Mesenchymal stem cell (in vitro differentiated cells and primary cell): Measurements from ENCODE around the gene ZNF248.

Source experiments
- DNase-seq: peaks from one replicate; pipeline ENCODE4 v3.0.0-alpha.2; 2013
- H2AFZ ChIP-seq: one replicate; pipeline ENCODE4 v1.6.1; 2013; ENCODE audit warnings: low read depth, mild to moderate bottlenecking, control low read depth, inconsistent platforms, low read length, moderate library complexity
- H2AK5ac ChIP-seq: 2 replicates; pipeline ENCODE4 v1.6.1; 2013; ENCODE audit warnings: low read length, moderate library complexity, mild to moderate bottlenecking, inconsistent platforms; ENCODE audit not compliant: severe bottlenecking
- H2BK120ac ChIP-seq: one replicate; pipeline ENCODE4 v1.6.1; 2013; ENCODE audit warnings: low read depth, mild to moderate bottlenecking, inconsistent platforms, low read length, moderate library complexity
- H2BK12ac ChIP-seq, 2 experiments: one replicate each; pipeline ENCODE4 v1.6.1; 2013; ENCODE audit warnings: inconsistent platforms in 2 of 2, low read length in 2 of 2, mild to moderate bottlenecking in 2 of 2, moderate library complexity in 2 of 2, control low read depth in 1 of 2
- H2BK15ac ChIP-seq: one replicate; pipeline ENCODE4 v1.6.1; 2013; ENCODE audit warnings: mild to moderate bottlenecking, low read depth, inconsistent platforms; ENCODE audit not compliant: poor library complexity, severe bottlenecking
- H2BK5ac ChIP-seq: 2 replicates; pipeline ENCODE4 v1.6.1; 2013; ENCODE audit warnings: low read depth, mild to moderate bottlenecking, low read length, control low read depth, inconsistent platforms; ENCODE audit not compliant: poor library complexity, severe bottlenecking
- H3K14ac ChIP-seq, 2 experiments: one replicate each; pipeline ENCODE4 v1.6.1; 2013; ENCODE audit warnings: inconsistent platforms in 2 of 2, low read length in 2 of 2, control low read depth in 1 of 2, mild to moderate bottlenecking in 1 of 2, moderate library complexity in 1 of 2
- H3K18ac ChIP-seq, 2 experiments: one replicate each; pipeline ENCODE4 v1.6.1; 2013; ENCODE audit warnings: inconsistent platforms in 2 of 2, low read length in 2 of 2, control low read depth in 1 of 2, low read depth in 1 of 2, mild to moderate bottlenecking in 1 of 2
- H3K23ac ChIP-seq, 2 experiments: one replicate each; pipeline ENCODE4 v1.6.1; 2013; ENCODE audit warnings: inconsistent platforms in 2 of 2, low read length in 2 of 2, mild to moderate bottlenecking in 2 of 2, moderate library complexity in 2 of 2, control low read depth in 1 of 2
- H3K27ac ChIP-seq: 2 replicates; pipeline ENCODE4 v1.5.1; 2013; ENCODE audit warnings: mild to moderate bottlenecking, moderate library complexity, low read length, control low read depth, inconsistent platforms; ENCODE audit not compliant: poor library complexity, severe bottlenecking
- H3K27me3 ChIP-seq, 2 experiments: 2 replicates each; pipeline versions ENCODE4 v1.6.1 to v1.7.0; 2013; ENCODE audit warnings: low read length in 2 of 2, mild to moderate bottlenecking in 2 of 2, moderate library complexity in 2 of 2, control low read depth in 1 of 2, inconsistent platforms in 1 of 2; ENCODE audit not compliant: control insufficient read depth in 1 of 2, insufficient read depth in 1 of 2
- H3K36me3 ChIP-seq, 2 experiments: 2 replicates each; pipeline versions ENCODE4 v1.6.1 to v1.7.0; 2013; ENCODE audit warnings: low read length in 2 of 2, control low read depth in 1 of 2, inconsistent platforms in 1 of 2, low read depth in 1 of 2, mild to moderate bottlenecking in 1 of 2; ENCODE audit not compliant: insufficient read depth in 2 of 2, control insufficient read depth in 1 of 2
- H3K4ac ChIP-seq, 2 experiments: one replicate each; pipeline ENCODE4 v1.6.1; 2013; ENCODE audit warnings: inconsistent platforms in 2 of 2, low read length in 2 of 2, mild to moderate bottlenecking in 2 of 2, moderate library complexity in 2 of 2, control low read depth in 1 of 2, low read depth in 1 of 2
- H3K4me1 ChIP-seq: 2 replicates; pipeline ENCODE4 v1.6.1; 2013; ENCODE audit warnings: low read depth, low read length, control low read depth; ENCODE audit not compliant: control insufficient read depth, insufficient read depth
- H3K4me2 ChIP-seq: 2 replicates; pipeline ENCODE4 v1.6.1; 2013; ENCODE audit warnings: low read length, mild to moderate bottlenecking, inconsistent platforms; ENCODE audit not compliant: poor library complexity, severe bottlenecking
- H3K4me3 ChIP-seq, 2 experiments: 2 replicates each; pipeline versions ENCODE4 v1.5.1 to v1.7.0; 2013; ENCODE audit warnings: low read length in 2 of 2, mild to moderate bottlenecking in 2 of 2, control low read depth in 1 of 2, low read depth in 1 of 2; ENCODE audit not compliant: insufficient read depth in 1 of 2
- H3K79me1 ChIP-seq: replicated peaks from 2 replicates; pipeline ENCODE4 v1.6.1; 2013; ENCODE audit warnings: mild to moderate bottlenecking, control low read depth, low read length, inconsistent platforms; ENCODE audit not compliant: poor library complexity, severe bottlenecking
- H3K9ac ChIP-seq: 2 replicates; pipeline ENCODE4 v1.7.0; 2013; ENCODE audit warnings: mild to moderate bottlenecking, low read length, moderate library complexity
- H3K9me3 ChIP-seq: 2 replicates; pipeline ENCODE4 v1.7.0; 2013; ENCODE audit warnings: mild to moderate bottlenecking, low read length; ENCODE audit not compliant: control insufficient read depth
- H4K8ac ChIP-seq: one replicate; pipeline ENCODE4 v1.6.1; 2013; ENCODE audit warnings: inconsistent platforms, mild to moderate bottlenecking, low read length, moderate library complexity
- H4K91ac ChIP-seq: one replicate; pipeline ENCODE4 v1.6.1; 2013; ENCODE audit warnings: mild to moderate bottlenecking, low read length, inconsistent platforms
- WGBS: methylation state at CpG from one replicate; pipeline ENCODE4 v1.1.7; 2013; ENCODE audit warnings: mixed read lengths; 5-methylcytosine and 5-hydroxymethylcytosine counted together

The ZNF248 gene

DNA sequence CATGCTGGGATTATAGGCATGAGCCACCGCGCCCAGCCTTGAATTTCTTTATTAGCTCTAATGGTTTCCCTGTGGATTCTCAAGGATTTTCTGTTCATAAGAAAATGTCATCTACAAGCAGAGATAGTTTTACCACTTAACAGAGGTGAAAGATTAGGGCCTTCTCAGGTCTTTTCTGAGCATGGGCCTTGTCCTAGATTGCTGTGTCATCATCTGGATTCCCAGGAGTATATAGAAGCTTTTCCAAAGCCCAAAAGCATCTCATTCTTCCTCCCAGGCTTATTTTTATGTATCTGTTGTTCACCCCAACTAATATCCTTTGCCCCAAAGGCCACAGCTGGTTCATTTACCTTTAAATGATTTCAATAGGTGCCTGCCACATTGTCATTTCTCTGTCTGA lies 13.7 kb upstream of the ZNF248 start:
- Histone ChIP-seq H2BK12ac (no peak overlapping the region), H2BK5ac (no peak overlapping the region), H3K4me2 (no peak overlapping the region), H4K91ac (no peak overlapping the region), H3K14ac (no peak overlapping the region), H2BK15ac (no peak overlapping the region), H2AFZ (no peak overlapping the region), H2AK5ac (no peak overlapping the region), H4K8ac (no peak overlapping the region), H3K23ac (no peak overlapping the region), H3K36me3 (no peaks in the 10 kb centered on the region), H3K9me3 (peaks cover 3% of the 10 kb centered on the region), H3K4me1 (no peaks in the 10 kb centered on the region), H2BK120ac (no peak overlapping the region), H3K4ac (no peak overlapping the region), H3K27me3 (no peaks in the 10 kb centered on the region), H3K18ac (no peak overlapping the region), H3K27ac (no peak overlapping the region), H3K4me3 (no peak overlapping the region), H3K79me1 (no peaks in the 10 kb centered on the region), H3K9ac (no peak overlapping the region)
- 0% methylated on average over 1 of the region's 2 CpGs for WGBS
- no peak for DNase-seq

- Histone ChIP-seq H3K9me3 (peaks cover 3% of the 10 kb centered on the region), H2BK15ac (no peak overlapping the region), H3K79me1 (no peaks in the 10 kb centered on the region), H2BK12ac (no peak overlapping the region), H3K9ac (no peak overlapping the region), H2BK5ac (no peak overlapping the region), H3K27ac (no peak overlapping the region), H3K4me2 (no peak overlapping the region), H3K4me3 (no peak overlapping the region), H2AK5ac (no peak overlapping the region), H3K4ac (no peak overlapping the region), H3K36me3 (no peaks in the 10 kb centered on the region), H4K8ac (no peak overlapping the region), H3K14ac (no peak overlapping the region), H3K23ac (no peak overlapping the region), H2AFZ (no peak overlapping the region), H4K91ac (no peak overlapping the region), H3K18ac (no peak overlapping the region), H3K27me3 (no peaks in the 10 kb centered on the region), H2BK120ac (no peak overlapping the region), H3K4me1 (no peaks in the 10 kb centered on the region)
- no peak for DNase-seq
- WGBS = 93% methylated on average over 2 of the region's 3 CpGs
These were observed 11.4 kb upstream of the ZNF248 start for GRCh38 chr10:37868796-37869195.

GRCh38 chr10:37865957-37866803 lies 8.8 kb upstream of the ZNF248 start:
- Histone ChIP-seq H3K36me3 (no peaks in the 10 kb centered on the region), H3K79me1 (no peaks in the 10 kb centered on the region), H3K4me1 (no peaks in the 10 kb centered on the region), H3K4ac (no peak overlapping the region), H2BK15ac (no peak overlapping the region), H3K4me3 (no peak overlapping the region), H2AFZ (no peak overlapping the region), H2BK120ac (no peak overlapping the region), H3K23ac (no peak overlapping the region), H3K9ac (no peak overlapping the region), H2AK5ac (no peak overlapping the region), H2BK12ac (no peak overlapping the region), H3K9me3 (no peaks in the 10 kb centered on the region), H3K27ac (peak overlapping the region; percentile 69), H3K18ac (no peak overlapping the region), H3K4me2 (no peak overlapping the region), H2BK5ac (peak overlapping the region; percentile 62), H4K8ac (no peak overlapping the region), H3K27me3 (no peaks in the 10 kb centered on the region), H3K14ac (no peak overlapping the region), H4K91ac (no peak overlapping the region)
- DNase-seq = no peak
- WGBS = 73% methylated on average over 9 of the region's 9 CpGs

DNA sequence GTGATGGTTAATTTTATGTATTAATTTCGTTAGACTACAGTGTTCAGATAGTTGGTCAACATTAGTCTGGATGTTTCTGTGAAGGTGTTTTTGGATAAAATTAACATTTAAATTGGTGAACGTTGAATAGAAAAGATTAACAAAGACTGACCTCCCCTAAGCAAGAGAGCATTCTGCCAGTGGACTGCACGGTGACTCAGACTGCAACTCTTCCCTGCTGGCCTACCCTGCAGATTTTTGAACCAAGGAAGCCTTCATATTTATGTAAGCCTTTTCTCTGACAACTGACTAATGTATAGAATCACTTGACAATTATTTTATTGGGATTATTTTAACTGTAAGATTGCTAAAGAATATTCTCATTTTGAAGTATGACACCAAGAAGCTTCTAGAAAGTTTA lies 7.9 kb upstream of the ZNF248 start:
- WGBS = 44% methylated on average over 3 of the region's 3 CpGs
- H2BK120ac ChIP-seq = no peak overlapping the region
- no peaks in the 10 kb centered on the region for H3K79me1 ChIP-seq
- DNase-seq = no peak
- no peak overlapping the region for H4K8ac ChIP-seq
- H3K27me3 ChIP-seq = no peaks in the 10 kb centered on the region
- H3K4me2 ChIP-seq = no peak overlapping the region
- no peaks in the 10 kb centered on the region for H3K9me3 ChIP-seq
- no peak overlapping the region for H3K14ac ChIP-seq
- H3K4me3 ChIP-seq = no peak overlapping the region
- no peak overlapping the region for H3K9ac ChIP-seq
- H3K27ac ChIP-seq = peak overlapping the region; percentile 46
- H2BK5ac ChIP-seq = no peak overlapping the region
- H3K18ac ChIP-seq = no peak overlapping the region
- H2AFZ ChIP-seq = no peak overlapping the region
- H3K4ac ChIP-seq = no peak overlapping the region
- H2BK15ac ChIP-seq = no peak overlapping the region
- no peaks in the 10 kb centered on the region for H3K36me3 ChIP-seq
- no peak overlapping the region for H3K23ac ChIP-seq
- H3K4me1 ChIP-seq = no peaks in the 10 kb centered on the region
- no peak overlapping the region for H4K91ac ChIP-seq
- H2AK5ac ChIP-seq = no peak overlapping the region
- H2BK12ac ChIP-seq = no peak overlapping the region
